K562 (cell line): Measurements from ENCODE around the gene POLR2L. TPM values are rescaled to one million over a fixed set of nuclear protein-coding genes. Genes with fewer than 3 reads are reported as not detected.

Source experiments
- CHD1 ChIP-seq: fragments of 200-600 bp; sonication (generic); IDR thresholded peaks from one replicate; pipeline ENCODE4 v1.6.1; 2012; ENCODE audit warnings: mild to moderate bottlenecking, moderate library complexity, low read length, inconsistent platforms
- CHD7 ChIP-seq: fragments of 200-600 bp; sonication (generic); IDR thresholded peaks from one replicate; pipeline ENCODE4 v1.6.1; 2012; ENCODE audit warnings: mild to moderate bottlenecking, low read depth, low read length, inconsistent platforms
- E2F8 ChIP-seq: fragments of 450-650 bp; IDR thresholded peaks from 2 replicates; pipeline ENCODE4 v1.7.1; 2018; ENCODE audit warnings: mild to moderate bottlenecking, low read depth; ENCODE audit not compliant: partially characterized antibody
- FOXA3 ChIP-seq, 2 experiments: fragments of 450-650 bp in 1 of 2; sonication (generic) in 1 of 2; formaldehyde crosslinking; IDR thresholded peaks in 1 of 2; conservative IDR thresholded peaks in 1 of 2; 2 replicates each; pipeline versions ENCODE4 v1.4.0 to v1.8.0; 2020 to 2022; ENCODE audit warnings: mild to moderate bottlenecking in 2 of 2, missing genetic modification reagents in 1 of 2
- HDAC8 ChIP-seq: fragments of 450-650 bp; IDR thresholded peaks from 2 replicates; pipeline ENCODE4 v1.6.1; 2016; ENCODE audit warnings: mild to moderate bottlenecking, missing genetic modification characterization, moderate library complexity, missing compliant biosample characterization
- ILK ChIP-seq: fragments of 450-650 bp; IDR thresholded peaks from 2 replicates; pipeline ENCODE4 v1.6.1; 2016; ENCODE audit warnings: missing genetic modification characterization, low read depth, mild to moderate bottlenecking, missing compliant biosample characterization, moderate library complexity, borderline replicate concordance
- KDM4B ChIP-seq, 2 experiments: fragments of 450-650 bp in 1 of 2; sonication (generic) in 1 of 2; IDR thresholded peaks; 2 replicates each; pipeline ENCODE4 v1.6.1; 2016 to 2017; ENCODE audit warnings: borderline replicate concordance in 2 of 2, antibody characterized with exemption in 1 of 2, low read depth in 1 of 2, mild to moderate bottlenecking in 1 of 2
- SOX6 ChIP-seq: fragments of 450-650 bp; IDR thresholded peaks from 2 replicates; pipeline ENCODE4 v1.6.1; 2014; ENCODE audit warnings: mild to moderate bottlenecking
- STAG1 ChIP-seq: sonication (generic); formaldehyde crosslinking; IDR thresholded peaks from 2 replicates; pipeline ENCODE4 v1.5.0; 2020; ENCODE audit warnings: missing genetic modification reagents, borderline replicate concordance
- USF2 ChIP-seq: sonication (generic); formaldehyde crosslinking; IDR thresholded peaks from 2 replicates; pipeline ENCODE4 v1.5.0; 2020; ENCODE audit warnings: missing genetic modification reagents
- ZKSCAN1 ChIP-seq: fragments of 150-350 bp; IDR thresholded peaks from 2 replicates; pipeline ENCODE4 v1.6.1; 2016; ENCODE audit warnings: low read depth, low read length
- ZNF232 ChIP-seq: sonication (generic); formaldehyde crosslinking; IDR thresholded peaks from 2 replicates; pipeline ENCODE4 v1.8.0; 2022; ENCODE audit warnings: mild to moderate bottlenecking, missing genetic modification reagents
- ZNF830 ChIP-seq: fragments of 250-450 bp; sonication (Bioruptor Pico); IDR thresholded peaks from 2 replicates; pipeline ENCODE4 v1.5.0; 2021; ENCODE audit warnings: mild to moderate bottlenecking
- polyA plus RNA-seq, 8 experiments: library from polyadenylated mRNA; depleted of rRNA in 4 of 8; stranded (reverse) in 5 of 8; unstranded in 3 of 8; fragments of >200 nt; fragmentation: Nextera tagmentation in 2 of 8; fragmentation: Illumina TruSeq in 1 of 8; extraction: Ambion mirVana in 2 of 8; extraction: Trizol in 1 of 8; gene quantifications; 2 replicates each; pipeline versions ENCODE4 v1.2.1 to v1.2.3, GENCODE V29; 2011 to 2014; ENCODE audit warnings: inconsistent platforms in 1 of 8, missing spikeins in 1 of 8
- total RNA-seq, 7 experiments: library from RNA; depleted of rRNA in 6 of 7; stranded (reverse); fragments of >200 nt in 6 of 7; fragmentation: Illumina TruSeq in 2 of 7; extraction: Trizol in 2 of 7; gene quantifications; 2 replicates each; pipeline versions ENCODE4 v1.2.1 to v1.2.3, GENCODE V29; 2011 to 2021; ENCODE audit warnings: low replicate concordance in 1 of 7

The POLR2L gene
- total and polyA plus RNA-seq, 9 of the 15 experiments (the other 6 are each of a cell fraction or from before 2014, with no cell fraction given) = 38.3 to 688 (median 108) TPM

- no peak for TF ChIP-seq ILK (tag)
- no peak for TF ChIP-seq FOXA3 (CRISPR knock-in tag; conservative IDR thresholded peaks at IDR 0.05 in 1 of 2, IDR thresholded peaks at IDR 0.05 in 1 of 2)
- no peak for TF ChIP-seq HDAC8 (tag)
- TF ChIP-seq E2F8 = no peak
- no peak for TF ChIP-seq ZNF232
- TF ChIP-seq ZKSCAN1 = no peak
- no peak for TF ChIP-seq KDM4B (IDR thresholded peaks at IDR 0.05; ENCODE audit: borderline replicate concordance in 2 of 2, low read depth in 1 of 2)
- no peak for TF ChIP-seq STAG1 (CRISPR knock-in tag)
- TF ChIP-seq ZNF830 (CRISPR knock-in tag) = no peak
- no peak for TF ChIP-seq USF2
- no peak for TF ChIP-seq CHD1
- TF ChIP-seq SOX6 = no peak
- no peak for TF ChIP-seq CHD7
Observed at GRCh38 chr11:798093-798713, 44.1 kb downstream of the POLR2L start, which contains the start of gene SLC25A22 (continued).
